GM21737 (cell line): ENCODE data around the gene FLVCR1.

Source experiments
- ATAC-seq: cut with Tn5 transposase; IDR thresholded peaks from one replicate; pipeline ENCODE4 v1.9.1; 2021; ENCODE audit warnings: mild to moderate bottlenecking, moderate library complexity; ENCODE audit not compliant: unreplicated experiment

FLVCR1 gene

GRCh38 chr1:212945056-212945455 lies 87.0 kb downstream of the FLVCR1 start:
- no peak for ATAC-seq

DNA sequence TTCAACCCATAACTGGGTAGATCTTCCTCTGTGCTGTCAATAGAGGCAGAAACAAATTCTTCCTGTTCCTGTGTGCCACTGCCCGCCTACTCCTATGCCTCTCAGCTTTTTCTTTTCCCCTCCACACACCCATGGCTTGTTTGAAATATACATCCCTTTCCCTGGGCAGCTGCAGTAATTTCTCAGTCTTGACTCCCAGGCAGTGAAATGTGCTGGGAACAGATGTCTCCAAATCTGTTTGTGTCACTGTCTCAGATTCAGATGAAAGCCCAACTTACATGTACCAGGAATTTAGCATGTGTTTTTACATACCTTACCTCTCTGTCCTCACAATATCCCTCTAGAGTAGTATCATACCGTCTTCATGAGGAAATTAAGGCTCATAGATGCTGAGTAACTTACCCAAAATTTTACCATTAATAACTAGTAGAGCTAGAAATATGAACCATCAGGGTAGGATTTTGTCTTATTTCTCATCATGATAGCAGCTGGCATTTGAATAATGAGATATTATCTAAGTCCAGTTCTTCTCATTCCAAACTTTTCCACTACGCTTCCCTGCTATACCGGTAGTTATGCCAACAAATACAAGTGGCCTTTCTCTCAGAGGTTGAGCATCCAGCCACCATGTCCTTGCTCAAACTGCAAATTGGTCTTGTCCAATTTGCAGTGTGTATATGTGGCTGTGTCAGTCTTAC lies 87.5 kb downstream of the FLVCR1 start:
- no peak for ATAC-seq

GRCh38 chr1:212946872-212947271 lies 88.8 kb downstream of the FLVCR1 start:
- ATAC-seq: no peak
